ENCODE results near the gene NT5DC1.

The NT5DC1 gene

DNA sequence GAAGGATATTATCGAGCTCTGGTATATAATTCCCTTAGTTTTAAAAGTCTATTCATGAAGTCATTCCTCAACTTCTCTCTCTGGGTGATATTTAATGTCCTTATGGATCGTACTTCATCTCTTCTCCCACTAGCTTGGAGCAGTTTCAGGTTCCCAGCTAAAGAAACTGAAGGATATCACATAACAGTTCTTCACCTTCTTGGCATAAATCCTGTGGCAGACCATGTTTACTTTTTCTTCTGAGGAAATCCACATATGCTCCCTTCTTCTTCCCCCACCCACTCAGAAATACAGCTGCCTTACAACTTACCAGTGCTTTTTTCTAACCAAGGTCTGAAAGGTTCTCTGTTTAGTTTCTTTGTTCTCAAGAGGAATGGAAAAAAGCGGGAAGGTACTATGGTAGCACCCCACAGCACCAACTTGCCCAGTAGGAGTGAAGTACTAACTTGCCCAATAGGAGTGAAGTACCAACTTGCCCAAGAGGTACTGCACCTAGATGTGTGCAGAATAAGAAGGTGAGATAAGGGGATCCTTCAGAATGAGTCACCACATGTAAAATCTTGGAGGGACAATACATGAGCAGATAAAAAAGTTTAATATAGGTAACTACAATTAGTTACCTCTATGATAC, 100.1 kb downstream of the NT5DC1 start:
- no peak for DNase-seq

DNA sequence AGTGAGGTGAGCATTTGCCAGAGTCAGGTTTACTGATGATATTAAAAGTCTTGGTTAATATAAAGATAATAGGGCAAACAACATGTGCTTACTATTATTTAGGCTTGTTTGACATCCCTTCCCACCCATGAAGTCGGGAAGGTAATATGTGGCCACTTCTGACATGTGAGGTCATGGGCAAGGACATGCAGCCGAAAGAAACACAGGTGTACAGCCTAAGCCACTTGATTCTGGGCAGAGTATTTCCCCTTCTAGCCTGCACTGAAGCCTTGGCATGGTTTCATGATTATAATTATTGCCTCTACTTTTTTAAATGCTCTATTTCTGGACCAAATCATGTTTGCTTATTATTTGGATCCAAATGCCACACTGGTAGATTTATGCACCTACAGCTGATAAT, 100.9 kb downstream of the NT5DC1 start:
- no peak for DNase-seq

GRCh38 chr6:116205281-116205680, 104.6 kb downstream of the NT5DC1 start:
- DNase-seq: no peak

DNA sequence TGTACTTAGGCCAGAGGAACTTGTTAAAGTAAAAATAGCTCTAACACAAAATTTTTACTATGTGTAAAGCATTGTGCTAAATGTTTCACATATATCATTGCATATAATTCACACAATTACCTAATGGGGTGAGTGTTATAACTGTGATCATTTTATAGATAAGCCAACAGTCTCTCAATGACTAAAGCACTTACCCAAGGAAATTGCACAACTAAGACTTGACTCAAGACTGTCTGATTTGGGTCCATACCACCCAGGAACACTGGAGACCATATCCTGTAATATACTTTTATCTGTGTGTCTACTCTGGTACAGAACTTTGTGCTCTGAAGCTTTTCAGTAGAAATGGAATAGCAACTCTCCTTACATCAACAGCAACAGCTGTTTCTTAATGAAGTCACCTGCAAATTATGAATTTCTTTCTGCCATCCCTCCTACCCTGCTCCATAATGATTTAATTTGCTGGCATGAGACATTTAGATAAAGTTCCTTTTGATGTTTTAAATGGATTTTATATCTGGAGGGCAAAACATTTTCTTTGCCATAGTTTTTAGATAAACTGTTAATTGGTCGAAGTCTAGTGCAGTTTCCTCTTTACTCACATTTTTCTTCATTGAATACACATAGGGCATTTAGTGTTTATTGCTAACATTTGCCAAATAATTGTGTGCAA, 105.7 kb downstream of the NT5DC1 start:
- no peak for DNase-seq

GRCh38 chr6:116208056-116208785, 107.6 kb downstream of the NT5DC1 start:
- DNase-seq: no peak

DNA sequence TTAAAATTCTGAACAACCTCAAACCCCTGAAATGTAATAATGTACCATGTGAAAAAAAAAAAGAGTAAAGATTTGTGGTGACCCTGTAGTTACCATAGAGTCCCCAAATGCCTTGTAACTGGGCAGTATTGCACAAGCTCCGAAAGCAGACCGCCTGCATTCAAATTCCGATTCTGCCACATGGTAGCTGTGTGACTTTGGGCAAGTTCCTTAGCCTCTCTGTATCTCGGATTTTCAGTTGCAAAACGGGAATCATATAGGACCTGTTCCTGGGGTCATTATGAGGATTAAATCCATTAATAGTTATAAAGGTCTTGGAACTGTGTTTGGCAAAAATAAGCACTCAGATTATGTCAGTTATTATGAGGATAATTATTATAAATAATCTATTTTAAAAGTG, 109.7 kb downstream of the NT5DC1 start:
- no peak for DNase-seq

GRCh38 chr6:116210750-116211425, 110.2 kb downstream of the NT5DC1 start:
- no peak for DNase-seq

DNA sequence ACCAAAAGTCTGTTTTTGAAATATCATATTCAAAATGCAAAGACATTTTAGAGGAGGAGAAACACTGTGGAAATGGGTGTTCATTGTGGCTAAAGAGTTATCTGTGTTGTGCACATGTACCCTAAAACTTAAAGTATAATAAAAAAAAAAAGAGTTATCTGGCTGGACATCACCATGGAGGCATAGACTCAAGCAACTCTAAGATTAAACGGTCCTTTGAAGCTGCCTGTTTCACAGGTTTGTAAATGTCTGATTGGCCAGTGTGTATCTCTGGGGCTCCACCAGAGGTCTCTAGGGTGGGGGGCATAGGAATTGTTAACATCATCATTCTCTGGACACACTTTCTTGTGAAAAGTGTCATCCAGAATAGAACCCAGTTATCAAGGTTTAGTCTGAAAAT, 114.0 kb downstream of the NT5DC1 start:
- no peak for DNase-seq

DNA sequence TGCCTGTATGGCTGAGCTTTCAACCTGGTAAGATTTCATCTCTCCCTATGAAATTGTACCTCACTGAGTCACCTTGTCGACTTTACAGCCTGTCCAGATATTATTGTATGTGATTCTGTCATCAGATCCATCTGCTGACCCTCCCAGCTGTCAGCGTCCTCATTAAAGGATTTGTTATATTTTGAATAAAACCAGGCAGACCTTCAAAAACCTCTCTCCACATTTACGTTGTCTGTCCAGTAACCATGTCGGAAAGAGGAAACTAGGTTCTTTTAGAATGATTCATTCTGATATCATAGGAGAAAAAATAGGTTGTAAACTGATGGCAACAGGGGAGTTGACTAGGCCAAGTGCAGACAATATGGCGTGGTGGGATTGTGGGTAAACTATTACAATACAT, 114.8 kb downstream of the NT5DC1 start:
- DNase-seq: no peak

DNA sequence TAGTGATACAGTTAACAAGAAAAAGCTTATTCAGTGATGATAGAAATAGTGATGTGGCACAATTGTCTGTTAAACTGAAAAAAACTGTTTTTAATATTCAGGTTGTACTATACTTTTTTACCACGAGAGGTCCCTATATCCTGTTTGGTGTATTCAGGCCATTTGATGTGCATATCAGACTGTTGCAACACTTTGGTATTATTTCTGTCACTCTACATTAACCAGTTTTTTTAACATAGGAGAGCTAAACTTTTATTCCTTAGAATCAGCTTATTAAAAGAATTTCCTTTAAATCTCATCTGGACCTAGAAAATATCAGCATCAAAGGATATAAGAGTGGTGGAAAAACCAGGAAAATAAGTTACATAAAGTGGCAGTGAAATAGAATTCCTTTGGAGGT, 116.4 kb downstream of the NT5DC1 start:
- peak; percentile 46 for DNase-seq

GRCh38 chr6:116218172-116218633, 117.5 kb downstream of the NT5DC1 start:
- DNase-seq: no peak

GRCh38 chr6:116218866-116219265, 118.2 kb downstream of the NT5DC1 start:
- DNase-seq: no peak

DNA sequence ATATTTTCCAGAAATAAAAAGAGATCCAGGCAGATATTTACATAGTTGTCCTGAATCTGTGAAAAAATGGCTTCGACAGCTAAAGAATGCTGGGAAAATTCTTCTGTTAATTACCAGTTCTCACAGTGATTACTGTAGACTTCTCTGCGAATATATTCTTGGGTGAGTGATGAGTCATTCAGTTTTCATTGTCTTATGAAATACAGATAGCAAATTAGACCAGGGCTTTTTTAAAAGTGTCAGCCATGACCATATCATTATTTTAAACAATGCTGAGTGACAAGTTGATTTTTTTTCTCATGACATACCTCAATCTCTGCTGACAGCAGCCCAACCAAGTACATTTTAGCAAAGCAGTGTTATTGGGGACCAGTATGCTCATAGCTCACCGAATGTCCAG, 120.4 kb downstream of the NT5DC1 start:
- no peak for DNase-seq

- no peak for DNase-seq
Observed at GRCh38 chr6:116221911-116222310, 121.3 kb downstream of the NT5DC1 start.

DNA sequence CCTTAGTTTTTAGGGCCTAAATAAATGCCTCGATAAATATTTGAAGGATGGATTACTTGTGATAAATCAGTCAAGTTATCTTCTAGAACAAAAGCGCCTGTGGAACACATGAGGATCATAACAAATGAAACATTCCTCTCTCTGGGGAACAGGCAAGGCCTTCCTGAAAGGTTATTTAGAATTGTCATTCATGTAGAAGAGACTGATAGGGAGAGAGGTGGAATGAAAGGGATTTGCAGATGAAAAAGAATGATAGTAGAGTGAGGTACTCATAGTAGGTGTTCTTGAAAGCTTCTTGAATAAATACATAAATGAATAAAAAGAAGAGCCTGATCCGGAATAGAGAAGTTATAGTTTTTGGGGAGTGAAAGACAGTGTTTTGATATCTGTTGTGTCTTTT, 122.7 kb downstream of the NT5DC1 start:
- DNase-seq: no peak

- no peak for DNase-seq
Observed at GRCh38 chr6:116229287-116229913, 128.7 kb downstream of the NT5DC1 start.

GRCh38 chr6:116234689-116235088, 134.0 kb downstream of the NT5DC1 start:
- DNase-seq: no peak

- DNase-seq: no peak
Observed at GRCh38 chr6:116238083-116238482, 137.4 kb downstream of the NT5DC1 start.

DNA sequence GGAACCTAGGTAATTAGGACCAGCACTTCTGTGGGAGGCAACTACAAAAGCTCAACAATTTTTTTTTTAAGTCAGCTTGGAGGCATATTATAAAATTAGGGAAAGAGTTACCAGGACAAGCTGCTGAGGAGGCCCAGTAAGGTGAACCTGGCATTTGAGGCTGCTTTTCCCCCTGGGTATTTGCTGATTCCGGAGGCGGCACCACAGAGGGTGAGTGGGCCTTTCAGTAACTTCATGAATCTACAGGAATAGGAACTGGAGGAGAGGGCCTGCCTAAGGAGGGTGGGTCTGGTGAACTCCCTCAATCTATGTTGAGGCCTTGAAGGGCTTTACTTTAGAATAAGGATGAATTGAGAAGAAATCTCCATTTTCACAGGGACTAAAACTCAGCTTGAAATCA, 138.6 kb downstream of the NT5DC1 start:
- no peak for DNase-seq

DNA sequence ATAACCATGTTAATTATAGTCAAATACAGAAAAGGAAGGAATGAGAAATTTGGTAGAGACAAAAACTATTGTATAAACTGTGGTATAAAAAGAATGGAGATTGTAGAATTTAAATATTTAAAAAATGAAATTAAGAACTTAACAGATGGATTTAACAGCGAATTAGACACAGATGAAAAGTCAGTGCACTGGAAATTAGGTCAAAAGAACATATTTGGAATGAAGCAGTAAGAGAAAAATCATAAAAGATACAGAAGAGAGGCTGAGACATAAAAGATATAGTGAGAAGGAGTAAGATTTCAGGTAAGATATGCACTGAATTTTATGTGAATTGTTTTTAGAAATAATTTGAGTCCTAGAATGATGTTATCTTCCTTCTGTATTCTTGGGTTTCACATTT, 139.2 kb downstream of the NT5DC1 start:
- DNase-seq: no peak

DNA sequence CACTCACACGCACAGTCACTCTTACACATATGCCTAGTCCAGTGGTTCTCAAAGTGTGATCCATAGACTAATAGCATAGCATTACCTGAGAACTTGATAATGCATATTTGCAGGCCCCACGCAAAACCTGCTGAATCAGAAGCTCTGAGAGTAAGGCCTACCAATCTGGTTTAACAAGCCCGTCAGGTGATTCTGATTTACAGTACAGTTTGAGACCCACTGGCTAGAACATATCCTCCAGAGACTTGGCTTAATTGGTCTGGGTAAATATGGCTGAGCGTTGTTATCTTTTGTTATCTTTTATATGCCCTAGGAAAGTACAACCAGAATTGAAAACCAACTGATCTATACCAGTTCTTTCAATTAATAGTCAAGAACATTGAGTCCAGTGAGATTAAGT, 143.6 kb downstream of the NT5DC1 start:
- DNase-seq: no peak

- no peak for DNase-seq
Observed at GRCh38 chr6:116246089-116246488, 145.4 kb downstream of the NT5DC1 start.

DNA sequence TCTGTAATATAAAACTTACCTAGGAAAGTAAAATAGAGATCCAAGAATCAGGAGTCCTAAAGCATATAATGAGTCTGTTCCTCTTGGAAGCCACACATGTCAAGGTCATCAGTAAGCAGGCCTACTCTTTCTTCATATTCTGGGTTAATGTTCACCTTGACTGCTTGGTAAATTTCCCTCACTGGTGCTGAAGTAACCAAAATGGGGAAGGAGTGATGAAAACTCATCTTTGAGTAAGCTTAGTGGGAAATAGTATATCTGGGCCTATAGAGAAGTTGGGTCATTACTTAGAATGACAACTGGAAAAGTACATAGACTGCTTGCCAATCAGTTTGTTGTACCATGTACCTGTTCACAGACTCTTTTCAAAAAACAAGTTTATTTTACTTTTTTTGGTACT, 146.6 kb downstream of the NT5DC1 start:
- no peak for DNase-seq
